ENCODE data around the gene DSG4.

- TF ChIP-seq CTCF (IDR thresholded peaks at IDR 0.05) (no peak), ZFX (IDR thresholded peaks at IDR 0.05; ENCODE audit: borderline replicate concordance) (no peak)
These were observed 41.3 kb downstream of the DSG4 start for GRCh38 chr18:31417850-31418249.
